ENCODE results near the gene CDO1.
"Not testable (repeated sequence)": the region's sequence is repeated elsewhere in the genome, so short reads cannot be mapped to it uniquely, and the experiment has no call there.

The CDO1 gene

DNA sequence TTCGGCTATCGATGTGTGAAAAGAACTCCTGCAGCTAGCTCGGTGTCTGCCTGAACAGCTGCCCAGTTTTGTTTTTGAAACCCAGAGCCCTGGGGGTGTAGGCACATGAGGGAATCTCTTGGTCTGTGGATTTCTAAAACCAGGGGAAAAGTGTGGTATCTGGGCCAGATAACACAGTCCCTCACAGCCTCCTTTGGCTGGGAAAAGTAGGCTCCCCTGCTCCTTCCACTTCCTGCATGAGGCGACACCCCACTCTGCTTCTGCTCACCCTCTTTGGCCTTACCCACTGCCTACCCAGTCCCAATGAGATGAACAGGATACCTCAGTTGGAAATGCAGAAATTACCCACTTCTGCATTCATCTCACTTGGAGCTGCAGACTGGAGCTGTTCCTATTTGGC lies 9.5 kb upstream of the CDO1 start:
- no peak for DNase-seq

DNA sequence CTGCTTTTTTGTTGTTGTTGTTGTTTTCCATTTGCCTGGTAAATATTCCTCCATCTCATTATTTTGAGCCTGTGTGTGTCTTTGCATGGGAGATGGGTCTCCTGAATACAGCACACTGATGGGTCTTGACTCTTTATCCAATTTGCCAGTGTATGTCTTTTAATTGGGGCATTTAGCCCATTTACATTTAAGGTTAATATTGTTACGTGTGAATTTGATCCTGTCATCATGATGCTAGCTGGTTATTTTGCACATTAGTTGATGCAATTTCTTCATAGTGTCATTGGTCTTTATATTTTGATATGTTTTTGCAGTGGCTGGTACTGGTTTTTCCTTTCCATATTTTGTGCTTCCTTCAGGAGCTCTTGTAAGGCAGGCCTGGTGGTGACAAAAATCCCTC lies 8.5 kb upstream of the CDO1 start:
- DNase-seq, result not testable (repeated sequence)

DNA sequence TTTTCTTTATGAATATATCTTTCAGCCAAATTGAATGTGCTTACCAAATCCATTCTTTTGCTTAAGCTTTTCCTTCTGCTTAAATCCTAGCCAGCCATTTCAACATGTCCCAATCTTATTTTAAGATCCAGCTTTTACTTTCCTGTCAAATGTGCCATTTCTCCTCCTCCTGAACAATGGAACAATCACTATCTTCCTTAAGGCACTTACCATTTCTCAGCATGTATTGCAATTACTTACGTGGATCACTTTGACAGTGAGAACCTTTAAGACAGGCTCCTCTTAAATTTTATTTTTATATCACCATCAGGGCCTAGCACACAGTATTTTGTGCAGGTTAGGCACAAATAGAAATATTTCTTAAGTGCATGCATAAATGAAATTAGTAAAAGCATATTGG lies 4.4 kb upstream of the CDO1 start:
- DNase-seq, result no peak

DNA sequence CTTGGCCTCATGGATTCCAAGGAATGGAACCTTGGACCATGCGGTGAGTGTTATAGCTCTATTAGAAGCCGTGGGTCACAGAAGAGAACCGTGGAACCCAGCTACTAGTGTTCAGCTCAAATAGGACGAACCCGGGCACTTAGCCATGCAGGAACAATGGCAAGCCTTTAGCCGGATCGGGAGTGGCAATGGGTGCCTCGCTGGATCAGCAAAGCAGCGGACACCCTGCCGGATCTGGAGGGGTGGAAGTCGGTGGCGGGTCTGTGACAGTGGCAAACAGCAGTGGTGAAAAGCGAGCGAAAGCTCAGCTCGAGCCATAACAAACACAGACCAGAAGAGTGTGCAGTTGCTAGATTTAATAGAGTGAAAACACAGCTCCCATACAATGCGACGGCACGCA lies 2.4 kb upstream of the CDO1 start:
- no peak for DNase-seq

DNA sequence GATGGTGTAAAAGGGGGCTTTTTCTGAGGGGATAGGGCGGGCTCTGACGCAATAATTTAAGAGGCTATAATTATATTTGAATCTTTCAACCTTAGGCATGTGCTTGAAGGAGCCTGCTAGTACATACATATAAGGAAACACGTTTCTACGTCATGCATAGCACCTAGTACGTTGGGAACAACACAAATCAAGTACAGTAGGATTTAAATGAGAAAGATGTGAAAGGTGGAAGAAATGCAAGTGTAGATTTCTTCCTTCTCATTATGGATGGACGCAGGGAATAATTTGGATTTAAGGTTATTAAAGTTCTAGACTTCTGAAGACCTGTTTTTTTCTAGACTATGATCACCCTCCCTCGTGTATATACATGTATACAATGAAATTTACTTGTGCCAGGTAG lies 927 bp upstream of the CDO1 start:
- no peak for DNase-seq

DNA sequence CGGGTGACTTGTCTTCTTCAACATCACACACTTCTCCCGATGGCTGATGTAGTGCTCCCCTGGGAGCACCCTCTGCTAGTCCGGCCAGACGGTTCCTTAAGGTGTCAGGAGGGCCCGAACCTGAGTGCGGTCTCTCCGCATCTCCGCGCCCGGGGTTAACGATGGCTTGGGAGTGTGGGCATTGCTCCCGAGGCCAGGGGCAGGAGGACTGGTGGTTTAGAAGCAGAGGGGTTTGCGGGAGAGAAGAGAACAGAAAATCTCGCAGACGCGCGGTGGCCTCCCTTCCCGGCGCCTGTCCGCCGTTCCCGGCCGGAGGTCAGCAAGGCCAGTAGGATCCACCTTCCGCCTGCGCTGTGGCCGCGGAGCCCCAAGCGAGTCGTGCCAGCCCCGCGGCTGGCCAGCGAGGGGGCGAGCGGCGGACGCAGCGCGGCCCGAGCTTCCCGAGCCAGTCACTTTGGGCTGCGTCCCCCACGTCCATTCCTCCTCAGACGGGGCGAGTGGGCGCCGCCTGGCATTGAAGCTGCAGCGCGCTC lies 700 bp downstream of the CDO1 start:
- no peak for DNase-seq

DNA sequence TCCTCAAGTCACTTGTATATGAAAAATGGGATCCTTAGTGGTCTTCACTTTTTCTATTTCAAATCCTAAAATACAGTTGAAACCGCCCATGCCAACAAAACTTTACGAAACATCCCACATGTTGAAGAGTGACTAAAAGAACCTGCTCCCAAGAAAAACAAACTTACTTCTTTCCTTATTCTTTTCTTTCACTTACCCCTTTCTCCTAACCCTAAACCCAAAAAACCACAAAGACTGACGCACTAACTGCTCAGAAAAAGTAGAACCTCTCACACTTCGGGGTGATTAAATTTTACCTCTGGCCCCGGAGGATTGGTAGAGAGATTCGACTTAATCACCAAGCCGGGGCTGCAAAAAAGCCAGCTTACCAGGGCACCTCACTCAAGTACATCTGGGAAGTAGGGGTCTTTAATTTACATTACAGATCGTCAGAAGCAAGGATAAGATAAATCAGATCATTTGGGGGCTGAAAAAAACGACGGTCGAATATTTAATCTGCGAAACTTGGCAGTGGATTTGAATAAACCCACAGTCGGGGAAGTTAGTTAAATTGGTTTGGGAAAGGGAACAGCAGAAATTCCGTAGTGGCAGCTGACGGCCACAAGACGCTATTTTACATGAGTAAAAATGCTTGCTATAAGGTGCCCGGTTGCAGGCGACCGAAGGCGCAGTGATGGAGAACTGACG lies 1.3 kb downstream of the CDO1 start:
- no peak for DNase-seq

DNA sequence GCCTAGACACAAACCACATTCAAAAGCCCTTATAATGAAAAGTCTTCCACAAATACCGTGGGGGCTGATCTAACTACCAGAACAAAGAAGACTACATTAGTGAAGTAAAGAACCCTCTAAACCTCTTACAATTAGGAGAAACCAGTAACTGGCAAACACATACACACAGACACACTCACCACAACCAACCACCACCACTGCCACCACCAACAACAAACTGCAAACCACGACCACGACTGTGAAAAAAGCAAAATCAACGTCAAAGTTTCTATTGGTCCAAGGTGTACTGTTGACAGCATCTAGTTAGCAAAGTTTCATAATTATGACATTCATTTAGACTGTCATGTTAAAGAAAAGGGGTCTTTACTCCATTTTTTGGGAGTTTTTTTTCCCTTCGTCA lies 2.7 kb downstream of the CDO1 start:
- no peak for DNase-seq

DNA sequence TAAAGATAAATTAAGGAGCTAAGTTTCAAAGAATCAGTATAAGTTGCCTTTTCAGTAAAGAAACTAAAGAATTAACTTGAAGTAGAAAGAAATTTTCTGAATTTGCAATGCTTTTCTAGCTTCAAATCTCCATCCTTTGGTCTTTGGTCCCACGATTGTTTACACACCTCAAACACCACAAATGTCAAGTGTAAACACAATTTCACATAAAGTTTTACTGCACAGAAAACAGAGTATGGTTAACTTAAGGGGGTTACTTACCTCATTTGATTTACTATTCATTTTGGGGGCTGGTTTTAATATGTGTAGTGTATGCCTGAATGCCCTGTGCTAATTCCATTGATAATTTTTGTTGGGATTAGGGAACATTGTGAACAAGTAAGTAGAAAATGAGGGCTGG lies 4.1 kb downstream of the CDO1 start:
- DNase-seq, result no peak

DNA sequence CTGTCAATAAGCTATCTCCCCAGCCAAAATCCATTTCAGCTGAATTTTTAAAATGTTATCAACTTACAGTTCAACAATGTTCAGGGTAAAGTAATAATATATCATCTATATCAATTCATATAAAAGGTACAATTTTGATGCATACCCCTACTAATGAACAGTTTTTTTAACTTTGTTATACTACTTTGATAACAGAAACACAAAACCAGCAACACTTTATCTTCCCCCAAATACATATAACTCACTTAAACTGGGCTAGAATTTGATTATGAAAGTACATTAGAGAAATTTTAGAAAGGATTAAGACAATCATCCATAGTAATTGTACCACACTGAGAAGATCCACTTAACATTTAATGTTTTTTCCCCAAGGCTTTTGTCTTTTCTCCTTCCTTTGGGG lies 5.1 kb downstream of the CDO1 start:
- no peak for DNase-seq

DNA sequence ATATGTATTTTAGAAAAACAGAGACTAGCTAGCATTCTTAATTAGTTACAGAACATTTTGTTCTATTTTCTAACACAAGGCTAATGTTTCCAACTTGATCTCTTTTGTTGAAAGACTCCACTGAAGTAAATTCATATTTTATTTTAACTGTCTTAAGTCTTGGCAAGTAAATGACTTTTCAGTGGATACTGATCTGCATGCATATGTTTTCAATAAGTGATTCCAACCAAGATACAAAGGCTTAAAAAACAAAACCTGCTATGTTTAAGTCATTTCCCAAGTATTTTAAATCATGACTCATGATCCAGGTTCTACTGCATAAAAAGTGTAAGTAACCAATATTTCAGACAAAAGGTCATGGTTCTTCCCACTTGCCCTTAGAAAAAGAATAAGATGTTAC lies 5.7 kb downstream of the CDO1 start:
- DNase-seq, result no peak

DNA sequence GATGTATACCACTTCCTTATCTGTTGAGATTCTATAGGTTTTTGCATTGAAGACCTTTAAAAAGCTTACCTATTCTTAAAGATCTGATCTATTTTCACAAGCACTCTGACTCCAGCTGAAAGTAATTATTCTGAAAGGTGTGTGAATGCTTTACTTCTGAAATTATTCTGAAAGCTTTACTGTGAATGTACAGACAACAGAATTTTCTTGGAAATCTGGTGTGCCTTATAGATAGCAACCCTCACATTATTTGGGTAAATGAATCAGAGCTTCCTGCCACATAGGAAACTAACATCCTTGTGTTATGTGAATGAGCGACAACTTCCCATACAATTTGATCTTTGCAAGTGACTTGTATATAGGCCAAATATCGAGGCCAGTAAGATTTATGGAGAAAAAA lies 6.5 kb downstream of the CDO1 start:
- DNase-seq, result no peak

DNA sequence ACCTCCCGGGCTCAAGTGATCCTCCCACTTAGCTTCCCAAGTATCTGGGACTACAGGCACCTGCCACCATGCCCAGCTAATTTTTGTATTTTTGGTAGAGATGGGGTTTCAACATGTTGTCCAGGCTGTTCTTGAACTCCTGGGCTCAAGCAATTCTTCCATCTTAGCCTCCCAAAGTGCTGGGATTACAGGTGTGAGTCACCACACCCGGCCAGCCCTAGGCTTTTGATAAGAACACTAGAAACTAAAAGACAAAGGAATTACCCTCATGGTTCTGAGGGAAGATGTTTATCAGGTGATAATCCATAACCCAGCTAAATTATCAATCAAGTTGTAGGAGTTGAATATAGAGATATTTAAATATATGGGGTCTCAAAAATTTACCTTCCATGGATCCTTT lies 8.4 kb downstream of the CDO1 start:
- not testable (repeated sequence) for DNase-seq

DNA sequence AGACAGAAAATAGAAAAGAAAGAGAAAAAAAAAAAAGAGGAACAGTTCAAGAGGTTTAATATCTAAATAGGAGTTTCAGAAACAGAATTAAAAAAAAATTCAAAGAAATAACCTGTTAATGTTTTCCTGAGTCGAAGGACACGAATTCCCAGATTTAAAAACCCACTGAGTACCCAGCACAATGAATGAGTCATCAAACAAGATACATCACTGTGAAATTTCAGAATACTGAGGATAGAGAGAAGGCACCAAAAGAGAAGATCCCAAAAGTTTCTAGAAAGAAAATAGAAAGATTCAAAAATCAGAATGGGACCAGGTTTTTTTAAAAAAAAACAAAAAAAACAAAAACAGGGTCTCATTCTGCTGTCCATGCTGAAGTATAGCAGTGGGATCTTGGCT lies 8.8 kb downstream of the CDO1 start:
- no peak for DNase-seq

DNA sequence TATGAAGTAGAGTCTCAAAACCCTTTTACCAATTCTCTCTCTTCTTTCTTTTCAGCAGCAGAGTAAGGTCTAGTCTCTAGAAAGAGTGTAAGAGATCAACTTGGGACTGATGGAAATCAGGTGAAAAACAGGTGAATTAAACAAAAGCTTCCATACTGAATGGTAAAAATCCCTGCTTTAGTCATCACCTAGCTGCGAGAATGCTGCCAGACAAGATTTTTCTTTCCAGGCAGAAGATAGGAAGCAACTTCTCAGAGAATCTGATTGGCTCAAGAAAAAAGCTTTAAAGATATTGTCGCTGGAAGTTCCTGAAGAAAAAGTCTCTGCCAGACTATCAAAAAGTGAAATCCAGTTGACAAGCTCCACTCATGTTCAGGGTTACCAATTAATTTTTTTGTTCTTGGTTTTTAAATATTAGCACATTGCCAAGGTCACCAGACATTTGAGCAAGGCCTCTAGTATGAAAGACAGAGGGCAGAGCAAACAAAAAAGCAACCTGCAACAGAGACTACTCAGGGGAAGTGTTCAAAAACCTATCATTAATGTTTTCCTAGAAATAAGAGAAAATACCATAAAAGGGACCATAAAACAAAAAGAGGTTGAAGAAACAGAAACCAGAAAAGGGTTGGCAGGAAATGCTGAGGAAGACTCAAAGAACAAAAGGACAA lies 9.3 kb downstream of the CDO1 start:
- no peak for DNase-seq

DNA sequence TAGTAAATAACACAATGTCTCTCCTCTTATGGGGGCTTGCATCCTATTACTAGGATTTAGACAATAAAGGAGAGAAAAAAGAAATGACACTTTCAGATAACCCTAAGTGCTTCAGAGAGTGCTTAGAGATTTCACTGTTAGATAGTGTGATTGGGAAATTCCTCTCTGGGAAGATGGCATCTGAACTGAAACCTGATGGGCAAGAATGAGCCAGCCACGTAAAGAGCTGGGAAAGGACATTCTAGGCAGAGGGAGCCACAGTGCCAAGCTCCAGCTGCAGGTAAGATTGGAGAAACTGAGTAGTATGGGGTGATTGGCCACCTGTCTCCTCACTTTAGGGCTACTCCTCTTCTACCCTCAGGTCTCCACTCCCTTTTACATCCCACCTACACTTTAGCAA lies 14.5 kb downstream of the CDO1 start:
- DNase-seq, result no peak

DNA sequence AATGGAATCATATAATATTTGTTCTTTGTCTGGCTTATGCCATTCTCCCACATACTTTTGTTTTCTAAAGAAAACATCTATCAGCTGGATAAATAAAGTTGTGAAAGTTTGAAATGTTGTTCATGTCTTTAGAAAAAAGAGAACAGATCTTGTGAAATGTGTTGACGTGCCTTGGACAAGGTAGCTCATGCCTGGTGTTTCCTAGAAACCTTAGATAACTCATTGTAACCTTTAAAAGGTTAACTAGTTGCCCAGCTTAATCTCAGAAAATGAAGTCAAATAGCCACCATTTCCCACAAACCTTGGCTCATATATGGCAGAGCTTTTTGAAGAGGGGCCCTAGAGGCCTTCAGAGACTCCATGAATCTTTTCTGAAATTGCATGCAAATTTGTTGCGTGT lies 15.3 kb downstream of the CDO1 start:
- no peak for DNase-seq

DNA sequence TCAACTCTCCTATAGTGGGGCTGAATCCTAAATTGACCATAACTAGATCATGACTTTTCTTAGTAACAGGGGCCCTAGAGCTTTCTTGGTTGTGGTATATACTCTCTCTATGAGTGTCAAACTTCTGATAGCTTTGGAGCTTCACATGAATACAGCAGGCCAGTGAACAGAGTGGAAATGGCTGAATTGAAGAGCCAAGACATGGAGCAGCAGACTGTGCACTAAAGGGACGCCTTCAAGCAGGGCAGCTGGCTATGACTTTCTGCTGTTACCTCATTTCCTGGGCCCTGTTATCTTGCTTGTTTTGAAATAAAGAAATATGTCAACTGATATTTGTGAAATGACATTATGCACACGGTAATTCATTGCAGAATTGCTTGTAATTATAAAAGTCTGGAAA lies 16.4 kb downstream of the CDO1 start:
- no peak for DNase-seq

DNA sequence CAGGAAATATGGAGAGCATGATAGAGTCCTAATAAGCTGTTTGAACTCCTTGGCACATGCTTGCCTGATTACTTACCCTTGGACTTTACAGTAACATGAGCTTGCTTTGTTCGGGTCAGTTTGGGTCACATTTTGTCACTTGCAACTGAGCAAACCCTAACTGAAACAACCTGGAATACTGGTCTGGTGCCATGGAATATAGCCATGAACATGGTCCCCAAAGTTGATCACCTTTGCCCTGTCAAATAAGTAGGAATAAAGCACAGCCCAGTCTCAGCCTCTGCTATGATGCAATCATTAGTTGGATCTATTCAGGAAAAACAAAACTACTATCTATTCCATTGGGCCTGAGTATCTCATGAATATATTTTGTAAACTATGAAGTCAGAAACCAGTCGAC lies 18.2 kb downstream of the CDO1 start:
- DNase-seq, result no peak

DNA sequence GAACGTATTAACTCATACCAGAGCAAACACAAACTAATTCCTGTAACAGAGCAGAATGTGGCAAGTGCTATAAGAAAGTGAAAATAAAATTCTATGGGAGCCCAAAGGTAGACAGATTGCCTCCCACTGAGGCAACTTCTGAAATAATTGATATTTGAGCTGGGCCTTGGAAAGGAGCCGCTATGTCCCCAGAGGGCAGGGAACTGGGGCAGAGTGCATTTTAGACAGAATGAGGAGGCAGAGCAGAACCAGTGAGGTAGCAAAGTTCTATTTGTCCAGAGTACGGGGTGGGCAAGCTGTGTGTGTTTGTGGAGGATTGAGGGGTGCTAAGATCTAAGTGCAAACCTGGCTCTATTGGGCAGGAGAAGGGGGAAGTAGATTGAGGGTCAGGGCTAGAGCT lies 19.8 kb downstream of the CDO1 start:
- DNase-seq, result no peak

DNA sequence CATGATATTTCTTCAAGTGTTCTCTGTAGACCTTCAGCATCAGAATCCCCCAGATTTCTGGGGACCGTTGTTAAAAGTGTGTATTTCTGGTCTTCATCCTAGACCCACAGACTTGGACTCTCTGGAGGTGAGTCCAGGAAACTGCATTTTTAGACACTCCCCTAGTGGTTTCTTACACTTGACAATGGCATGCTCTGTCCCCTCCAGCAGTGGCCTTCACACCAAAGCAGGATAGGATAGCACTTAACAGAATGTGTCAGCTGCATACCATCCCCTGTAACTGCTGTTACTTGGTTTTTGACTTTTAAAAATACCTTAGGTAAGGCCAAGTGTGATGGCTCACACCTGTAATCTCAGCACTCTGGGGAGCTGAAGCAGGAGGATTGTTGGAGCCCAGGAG lies 20.8 kb downstream of the CDO1 start:
- no peak for DNase-seq

DNA sequence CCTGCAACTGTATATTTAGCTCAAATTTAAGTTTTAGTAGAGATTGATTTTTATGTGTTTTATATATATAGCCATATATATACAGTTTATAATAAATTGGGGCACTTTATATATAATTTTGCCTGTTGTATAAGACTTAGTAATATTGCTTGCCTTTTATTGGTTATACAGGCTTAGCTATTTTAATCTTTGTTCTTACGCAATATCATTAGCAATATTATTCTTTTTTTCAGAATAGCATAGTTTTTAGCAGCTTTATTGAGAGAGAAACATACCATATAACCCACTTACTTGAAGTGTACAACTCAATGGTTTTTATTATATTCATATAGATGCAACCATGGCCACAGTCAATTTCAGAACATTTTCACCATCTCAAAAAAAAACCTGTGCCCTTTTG lies 28.0 kb downstream of the CDO1 start:
- DNase-seq, result no peak

DNA sequence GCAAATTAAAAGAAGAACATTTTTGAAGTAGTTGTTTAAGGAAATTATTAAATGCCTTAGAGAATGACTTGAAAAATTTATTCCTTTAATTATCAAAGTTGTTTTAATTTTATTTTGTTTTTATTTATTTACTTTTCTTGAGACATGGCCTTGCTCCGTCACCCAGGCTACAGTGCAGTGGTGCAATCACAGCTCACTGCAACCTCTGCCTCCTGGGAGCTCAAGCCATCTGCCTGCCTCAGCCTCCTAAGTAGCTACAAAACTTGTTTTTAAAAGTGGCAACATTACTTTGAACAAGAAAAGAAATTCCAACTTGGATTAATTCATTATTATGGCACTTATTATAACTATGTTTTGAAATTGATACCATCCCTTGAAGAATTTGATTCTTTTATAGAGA lies 29.0 kb downstream of the CDO1 start:
- no peak for DNase-seq

DNA sequence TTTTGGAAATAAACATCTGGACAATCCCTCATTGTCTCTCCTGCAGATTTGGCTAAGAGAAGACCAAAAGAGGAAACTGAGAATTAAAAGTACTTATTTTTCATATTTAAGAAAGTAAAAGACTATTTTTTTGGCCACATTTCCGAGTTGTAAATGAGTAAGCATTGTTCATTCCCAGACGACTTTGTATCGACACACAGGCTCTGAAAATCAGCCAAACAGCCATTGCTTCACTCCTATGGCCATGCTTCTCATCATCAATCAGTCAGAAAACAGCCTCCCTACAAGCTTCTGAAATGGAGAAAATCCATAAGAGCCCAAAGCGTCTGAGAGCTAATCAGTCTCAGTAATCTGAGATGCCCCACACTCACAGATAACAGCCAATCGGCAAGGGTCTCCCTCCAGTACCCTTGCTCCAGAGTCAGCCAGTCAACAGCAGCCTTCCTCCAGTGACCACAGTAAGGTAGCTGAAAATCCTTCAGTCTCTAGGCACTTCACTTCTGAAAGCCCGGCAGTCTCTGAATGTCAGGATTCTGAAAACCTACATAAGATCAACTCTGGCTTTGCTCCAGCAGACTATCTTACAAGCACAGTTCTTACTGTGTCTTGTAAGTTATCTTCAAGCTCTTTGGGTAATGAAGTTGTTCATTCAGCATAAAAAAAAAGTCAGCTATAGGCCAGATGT lies 30.9 kb downstream of the CDO1 start:
- DNase-seq, result no peak
